NCI-H1092 (cell line): ENCODE data around the gene ALAS1.
"Not testable (repeated sequence)": the region's sequence is repeated elsewhere in the genome, so short reads cannot be mapped to it uniquely, and the experiment has no call there.

ENCODE experiments used
- DNase-seq: peaks from one replicate; lab custom pipeline; 2025; lab: John Stamatoyannopoulos, UW

The ALAS1 gene

GRCh38 chr3:52197842-52198625, at the start of gene ALAS1:
Gene ALAS1 (plus strand): TSS chr3:52198160. CDS start chr3:52199242, 1,082 bp downstream.
- DNase-seq = peak; percentile 75

- DNase-seq = no peak
Measured at GRCh38 chr3:52149021-52149420, 48.9 kb upstream of the ALAS1 start.

DNA sequence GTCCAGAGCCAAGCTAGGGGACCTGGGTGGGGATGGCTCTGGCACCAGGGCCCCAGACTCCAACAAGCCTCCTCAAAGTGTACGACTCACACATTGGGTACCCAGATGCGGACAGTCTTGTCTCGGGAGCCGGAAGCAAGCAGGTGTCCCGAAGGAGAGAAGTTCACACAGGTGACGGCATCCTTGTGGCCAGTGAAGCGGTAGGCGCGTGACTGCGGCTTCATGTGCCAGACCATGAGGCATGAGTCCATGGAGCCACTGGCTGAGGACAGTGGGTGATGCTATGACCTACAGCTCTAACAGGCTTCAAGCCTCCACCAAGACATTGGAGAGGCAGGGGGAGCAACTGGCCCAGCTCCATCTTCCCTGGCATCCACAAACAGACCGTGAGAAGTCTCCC, 48.2 kb upstream of the ALAS1 start:
- DNase-seq = no peak

GRCh38 chr3:52150357-52150756, 47.6 kb upstream of the ALAS1 start:
- DNase-seq = no peak

DNA sequence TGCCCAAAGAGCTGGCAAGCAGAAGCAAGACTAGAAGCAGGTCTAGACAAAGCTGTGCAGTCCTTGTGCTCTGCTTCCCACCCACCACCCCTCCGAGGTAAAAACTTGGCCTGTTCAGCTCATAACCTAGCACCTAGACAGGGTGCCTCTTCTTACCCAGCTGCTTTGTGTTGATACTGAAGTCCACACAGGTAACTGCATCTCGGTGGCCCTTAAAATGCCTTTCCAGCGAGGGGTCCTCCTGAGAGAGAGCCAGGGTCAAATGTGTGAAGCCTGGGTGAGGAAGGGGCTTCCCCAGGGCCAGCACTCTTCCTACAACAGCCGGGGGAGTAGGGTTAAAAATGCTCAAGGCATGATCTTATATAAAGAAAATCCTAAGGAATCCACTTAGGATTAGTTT, 47.1 kb upstream of the ALAS1 start:
- no peak for DNase-seq

DNA sequence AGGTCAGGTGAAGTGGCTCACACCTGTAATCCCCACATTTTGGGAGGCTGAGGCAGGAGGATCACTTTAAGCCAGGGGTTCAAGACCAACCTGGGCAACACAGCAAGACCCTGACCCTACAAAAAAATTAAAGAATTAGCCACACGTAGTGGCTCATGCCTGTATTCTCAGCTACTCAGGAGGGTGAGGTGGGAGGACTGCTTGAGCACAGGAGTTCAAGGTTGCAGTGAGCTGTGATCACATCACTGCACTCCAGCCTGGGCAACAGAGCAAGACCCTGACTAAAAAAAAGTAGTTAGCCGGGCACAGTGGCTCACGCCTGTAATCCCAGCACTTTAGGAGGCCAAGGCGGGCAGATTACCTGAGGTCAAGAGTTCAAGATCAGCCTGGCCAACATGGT, 46.0 kb upstream of the ALAS1 start:
- DNase-seq = not testable (repeated sequence)

DNA sequence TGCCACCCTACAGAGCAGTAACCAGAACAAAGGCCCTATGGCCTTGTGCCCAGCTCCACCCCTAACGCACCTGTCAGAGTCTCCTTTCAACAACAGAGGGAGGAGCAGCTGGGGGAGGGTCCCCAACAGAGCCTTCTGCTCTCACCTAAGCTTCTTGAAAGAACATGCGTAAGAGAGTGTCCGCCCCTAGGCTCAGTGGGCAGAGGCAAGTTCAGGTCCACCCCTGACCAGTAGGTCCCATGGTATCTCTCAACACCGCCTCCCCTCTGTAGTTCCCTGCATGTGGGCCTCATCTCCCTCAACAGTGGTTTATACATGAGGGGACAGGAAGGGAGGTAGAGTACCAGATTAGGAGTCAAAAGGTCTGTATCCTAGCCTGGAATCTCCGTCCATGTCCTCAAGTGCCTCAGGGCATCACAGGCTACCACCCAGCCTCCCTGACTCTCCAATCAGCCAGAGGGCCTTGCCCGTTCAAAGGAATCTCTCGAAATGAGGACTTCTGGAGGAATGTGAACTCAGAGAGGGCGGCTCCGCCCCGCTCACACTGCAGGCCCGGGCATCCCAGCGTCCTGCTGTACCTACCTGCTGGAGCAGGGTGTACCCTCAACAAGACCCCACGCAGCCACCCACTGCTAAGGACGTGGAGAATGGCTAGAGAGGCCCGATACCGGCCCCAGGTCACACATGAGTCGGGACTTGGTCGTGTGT, 44.4 kb upstream of the ALAS1 start:
- DNase-seq = no peak

DNA sequence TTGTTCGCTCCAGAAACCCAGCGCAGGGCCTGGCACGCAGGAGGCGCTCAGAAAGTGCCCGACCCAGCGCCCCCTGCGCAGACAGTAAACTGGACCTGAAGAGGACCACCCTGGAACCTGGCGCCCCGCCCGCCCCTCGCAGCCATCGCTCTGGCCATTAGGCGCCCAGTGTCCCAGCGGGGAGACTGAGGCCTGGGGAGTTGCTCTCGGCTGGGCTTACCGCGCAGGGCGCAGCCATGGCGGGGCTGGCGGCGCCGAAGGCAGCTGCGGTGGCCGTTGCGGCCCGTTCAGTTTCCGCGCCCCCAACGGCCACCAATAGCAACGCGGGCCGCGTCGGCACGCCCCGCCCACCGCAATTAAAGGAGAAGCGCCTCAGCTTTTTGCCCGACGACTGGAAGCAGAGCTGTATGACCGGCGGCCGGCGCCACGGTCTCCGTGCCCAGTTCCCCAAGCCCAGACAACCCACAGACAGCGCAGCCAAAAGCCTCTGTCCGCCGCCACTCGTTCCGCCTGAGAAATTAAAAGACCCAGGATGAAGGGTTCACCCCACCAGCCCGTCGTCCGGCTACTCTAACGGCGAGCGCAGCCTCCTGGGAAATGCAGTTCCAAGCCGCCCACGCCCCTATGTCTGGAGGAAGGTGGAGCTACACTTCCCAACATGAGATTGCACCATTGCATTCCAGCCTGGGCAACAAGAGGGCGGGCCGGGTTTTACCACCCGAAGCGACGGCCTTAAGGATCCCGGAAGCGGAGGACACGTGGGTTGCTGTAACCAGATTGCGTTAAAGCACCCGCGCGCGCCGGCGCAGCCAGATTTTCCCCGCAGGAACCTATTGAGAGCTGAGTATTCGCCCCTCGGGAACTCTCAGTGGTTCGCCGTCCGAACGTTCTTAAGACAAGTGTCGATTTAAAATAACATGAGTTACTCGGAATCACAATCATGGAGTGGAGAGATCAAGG, 43.5 kb upstream of the ALAS1 start, which contains the start of gene POC1A:
POC1A (minus strand) TSS at position 289 of the 960 bp plus-strand sequence; CDS start at position 238, 51 bp downstream.
- peak; percentile 89 for DNase-seq

DNA sequence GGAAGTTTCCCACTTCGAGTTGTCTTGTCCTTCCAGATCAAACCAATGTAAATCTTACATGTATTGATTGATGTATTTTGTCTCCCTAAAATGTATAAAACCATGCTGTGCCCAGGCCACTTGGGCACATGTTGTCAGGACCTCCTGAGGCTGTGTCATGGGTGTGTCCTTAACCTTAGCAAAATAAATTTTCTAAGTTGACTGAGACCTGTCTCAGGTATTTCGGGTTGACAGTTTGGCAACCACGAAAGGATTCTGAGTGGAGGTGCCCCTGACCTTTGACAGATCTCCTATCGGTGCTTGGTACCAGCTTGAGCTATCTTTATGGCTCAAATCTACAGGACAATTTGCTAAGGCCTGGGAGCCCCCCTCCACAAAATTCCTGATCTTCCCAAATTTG, 42.0 kb upstream of the ALAS1 start:
- DNase-seq = no peak

GRCh38 chr3:52159503-52159902, 38.5 kb upstream of the ALAS1 start:
- no peak for DNase-seq

GRCh38 chr3:52162250-52162872, 35.6 kb upstream of the ALAS1 start:
- no peak for DNase-seq

GRCh38 chr3:52167240-52167639, 30.7 kb upstream of the ALAS1 start:
- no peak for DNase-seq

DNA sequence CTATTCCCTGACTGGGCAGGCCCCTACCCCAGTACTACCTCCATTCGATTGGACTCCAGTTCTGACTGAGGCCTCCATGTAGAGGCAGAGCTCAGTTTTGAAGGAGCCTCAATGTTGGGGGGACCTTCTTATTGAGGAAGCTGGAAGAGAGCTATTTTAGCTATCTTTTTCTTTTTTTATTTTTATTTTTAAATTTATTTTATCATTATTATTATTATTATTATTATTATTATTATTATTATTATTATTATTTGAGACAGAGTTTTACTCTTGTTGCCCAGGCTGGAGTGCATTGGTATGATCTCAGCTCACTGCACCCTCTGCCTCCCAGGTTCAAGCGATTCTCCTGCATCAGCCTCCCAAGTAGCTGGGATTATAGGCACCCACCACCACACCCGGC, 27.7 kb upstream of the ALAS1 start:
- not testable (repeated sequence) for DNase-seq

DNA sequence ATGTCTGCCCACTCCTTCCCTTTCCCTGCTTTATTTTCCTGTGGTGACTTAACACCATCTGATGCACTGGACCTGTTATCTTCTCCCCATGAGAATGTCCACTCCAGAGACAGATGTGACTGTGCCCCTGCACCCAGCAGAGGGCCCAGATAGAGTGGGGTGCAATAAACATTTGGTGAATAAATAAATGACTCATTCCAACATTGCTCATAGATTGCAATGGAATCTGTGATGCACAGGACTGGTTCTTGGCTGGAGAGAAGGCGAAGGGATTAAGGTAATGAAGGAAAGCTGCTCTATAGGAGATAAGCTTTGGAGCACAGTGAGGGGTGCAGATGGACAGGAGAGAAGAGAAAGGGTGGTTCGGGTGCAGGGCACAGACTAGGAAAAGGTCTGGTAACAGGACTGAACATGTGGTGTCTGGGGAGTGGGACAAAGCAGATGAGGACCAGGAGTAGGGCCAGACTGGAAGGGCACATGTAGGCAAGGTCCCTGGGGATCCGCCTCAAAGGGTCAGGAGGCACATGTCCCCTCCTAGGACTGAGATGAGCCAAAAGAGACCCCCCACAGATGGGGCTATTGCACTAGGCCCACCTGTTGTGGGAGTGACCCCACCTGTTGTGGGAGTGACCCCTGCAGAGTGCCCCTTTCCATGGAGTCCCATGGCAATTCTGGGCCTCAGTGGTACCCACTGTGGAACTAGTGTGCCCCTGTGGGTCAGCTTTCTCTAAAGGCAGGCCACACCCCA, 26.3 kb upstream of the ALAS1 start:
- no peak for DNase-seq

DNA sequence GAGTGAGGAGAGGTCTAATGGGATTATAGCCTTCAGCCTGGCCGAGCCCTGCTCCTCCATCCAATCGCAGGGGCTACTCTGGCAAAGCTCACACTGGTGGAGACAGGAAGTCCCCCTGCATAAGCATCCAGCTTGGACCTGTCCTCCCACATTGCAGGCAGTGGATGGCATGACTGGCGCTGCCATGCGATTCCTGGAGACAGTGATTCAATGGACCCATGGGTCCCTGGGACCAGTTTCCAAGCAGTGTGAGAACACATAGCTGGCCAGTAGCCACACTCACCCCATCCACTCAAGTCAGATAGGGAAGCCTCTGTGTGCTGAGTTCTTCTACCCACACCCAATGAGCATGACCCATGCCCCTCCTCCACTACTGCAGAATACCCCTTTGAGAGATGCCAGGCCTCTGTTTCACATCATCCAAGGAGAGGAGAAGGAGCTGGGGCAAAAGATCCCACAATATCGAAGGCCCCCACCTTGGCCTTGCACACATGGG, 25.6 kb upstream of the ALAS1 start:
- DNase-seq = no peak

- DNase-seq = no peak
Measured at GRCh38 chr3:52173101-52173500, 24.9 kb upstream of the ALAS1 start.

DNA sequence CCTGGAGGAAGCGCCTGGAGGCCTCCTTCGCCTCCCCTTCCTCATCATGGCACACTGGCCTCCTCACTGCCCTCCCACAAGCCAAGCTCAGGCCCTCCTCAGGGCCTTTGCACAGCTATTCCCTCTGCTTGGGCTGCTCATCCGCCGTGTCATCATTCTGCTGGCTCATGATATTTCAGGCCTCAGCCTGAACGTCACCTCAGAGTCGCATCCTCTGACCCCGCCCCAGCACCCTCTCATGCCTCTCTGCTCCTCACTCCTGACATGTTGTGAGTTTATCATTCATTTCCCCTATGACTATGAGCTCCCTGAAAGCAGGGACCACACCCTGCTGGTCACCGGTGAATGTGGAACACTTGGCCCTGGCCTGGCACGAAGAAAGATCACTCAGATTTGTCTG, 23.1 kb upstream of the ALAS1 start:
- no peak for DNase-seq

- no peak for DNase-seq
Measured at GRCh38 chr3:52175416-52176179, 22.4 kb upstream of the ALAS1 start.

GRCh38 chr3:52176180-52176752, 21.7 kb upstream of the ALAS1 start:
- DNase-seq = no peak
